Measurements from ENCODE around the gene RANGAP1.

GRCh38 chr22:41243361-41243760 lies 42.6 kb downstream of the RANGAP1 start:
- TF ChIP-seq TSHZ2 (CRISPR knock-in tag; IDR thresholded peaks at IDR 0.05) (no peak), ZNF70 (CRISPR knock-in tag; IDR thresholded peaks at IDR 0.05) (no peak), CSDC2 (CRISPR knock-in tag; IDR thresholded peaks at IDR 0.05) (no peak), POU6F1 (CRISPR knock-in tag; IDR thresholded peaks at IDR 0.05; ENCODE audit: borderline replicate concordance, low read depth) (no peak), ZFP3 (CRISPR knock-in tag; IDR thresholded peaks at IDR 0.05) (no peak), PATZ1 (CRISPR knock-in tag; IDR thresholded peaks at IDR 0.05; ENCODE audit: borderline replicate concordance) (no peak), ZNF565 (CRISPR knock-in tag; conservative IDR thresholded peaks at IDR 0.05; ENCODE audit: low read depth) (no peak), CSRNP3 (CRISPR knock-in tag; IDR thresholded peaks at IDR 0.05) (no peak), ESRRG (CRISPR knock-in tag; IDR thresholded peaks at IDR 0.05) (no peak), ZFP30 (CRISPR knock-in tag; IDR thresholded peaks at IDR 0.05) (no peak), RARB (CRISPR knock-in tag; IDR thresholded peaks at IDR 0.05) (no peak)

Measured in SK-N-SH treated with all-trans-retinoic acid at 6 μM for 48 hours (cell line).